WTC11 (cell line): ENCODE data around the gene TAF4.

Source experiments
- TF ChIP-seq, protein P1 (sequence below): fragments of 200-600 bp; IDR thresholded peaks from 2 replicates; pipeline ENCODE4 v1.8.0; 2022; ENCODE audit warnings: antibody characterized with exemption
- TF ChIP-seq, protein P2 (sequence below): sonication (generic); formaldehyde crosslinking; IDR thresholded peaks from 2 replicates; pipeline ENCODE4 v1.8.1; 2022; ENCODE audit warnings: low read depth, missing genetic modification reagents, borderline replicate concordance

GRCh38 chr20:61948586-61949362 is 116.9 kb downstream of the TAF4 start:
- TF ChIP-seq, protein P1, sequence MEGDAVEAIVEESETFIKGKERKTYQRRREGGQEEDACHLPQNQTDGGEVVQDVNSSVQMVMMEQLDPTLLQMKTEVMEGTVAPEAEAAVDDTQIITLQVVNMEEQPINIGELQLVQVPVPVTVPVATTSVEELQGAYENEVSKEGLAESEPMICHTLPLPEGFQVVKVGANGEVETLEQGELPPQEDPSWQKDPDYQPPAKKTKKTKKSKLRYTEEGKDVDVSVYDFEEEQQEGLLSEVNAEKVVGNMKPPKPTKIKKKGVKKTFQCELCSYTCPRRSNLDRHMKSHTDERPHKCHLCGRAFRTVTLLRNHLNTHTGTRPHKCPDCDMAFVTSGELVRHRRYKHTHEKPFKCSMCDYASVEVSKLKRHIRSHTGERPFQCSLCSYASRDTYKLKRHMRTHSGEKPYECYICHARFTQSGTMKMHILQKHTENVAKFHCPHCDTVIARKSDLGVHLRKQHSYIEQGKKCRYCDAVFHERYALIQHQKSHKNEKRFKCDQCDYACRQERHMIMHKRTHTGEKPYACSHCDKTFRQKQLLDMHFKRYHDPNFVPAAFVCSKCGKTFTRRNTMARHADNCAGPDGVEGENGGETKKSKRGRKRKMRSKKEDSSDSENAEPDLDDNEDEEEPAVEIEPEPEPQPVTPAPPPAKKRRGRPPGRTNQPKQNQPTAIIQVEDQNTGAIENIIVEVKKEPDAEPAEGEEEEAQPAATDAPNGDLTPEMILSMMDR, result no peak
- TF ChIP-seq, protein P2, sequence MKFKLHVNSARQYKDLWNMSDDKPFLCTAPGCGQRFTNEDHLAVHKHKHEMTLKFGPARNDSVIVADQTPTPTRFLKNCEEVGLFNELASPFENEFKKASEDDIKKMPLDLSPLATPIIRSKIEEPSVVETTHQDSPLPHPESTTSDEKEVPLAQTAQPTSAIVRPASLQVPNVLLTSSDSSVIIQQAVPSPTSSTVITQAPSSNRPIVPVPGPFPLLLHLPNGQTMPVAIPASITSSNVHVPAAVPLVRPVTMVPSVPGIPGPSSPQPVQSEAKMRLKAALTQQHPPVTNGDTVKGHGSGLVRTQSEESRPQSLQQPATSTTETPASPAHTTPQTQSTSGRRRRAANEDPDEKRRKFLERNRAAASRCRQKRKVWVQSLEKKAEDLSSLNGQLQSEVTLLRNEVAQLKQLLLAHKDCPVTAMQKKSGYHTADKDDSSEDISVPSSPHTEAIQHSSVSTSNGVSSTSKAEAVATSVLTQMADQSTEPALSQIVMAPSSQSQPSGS (CRISPR knock-in tag), result no peak
